ENCODE results near the gene NOM1. TPM values are rescaled to one million over a fixed set of nuclear protein-coding genes. Genes with fewer than 3 reads are reported as not detected.

NOM1 gene
- total RNA-seq, 1 experiment from 2014 or later, result 30.3 TPM

DNA sequence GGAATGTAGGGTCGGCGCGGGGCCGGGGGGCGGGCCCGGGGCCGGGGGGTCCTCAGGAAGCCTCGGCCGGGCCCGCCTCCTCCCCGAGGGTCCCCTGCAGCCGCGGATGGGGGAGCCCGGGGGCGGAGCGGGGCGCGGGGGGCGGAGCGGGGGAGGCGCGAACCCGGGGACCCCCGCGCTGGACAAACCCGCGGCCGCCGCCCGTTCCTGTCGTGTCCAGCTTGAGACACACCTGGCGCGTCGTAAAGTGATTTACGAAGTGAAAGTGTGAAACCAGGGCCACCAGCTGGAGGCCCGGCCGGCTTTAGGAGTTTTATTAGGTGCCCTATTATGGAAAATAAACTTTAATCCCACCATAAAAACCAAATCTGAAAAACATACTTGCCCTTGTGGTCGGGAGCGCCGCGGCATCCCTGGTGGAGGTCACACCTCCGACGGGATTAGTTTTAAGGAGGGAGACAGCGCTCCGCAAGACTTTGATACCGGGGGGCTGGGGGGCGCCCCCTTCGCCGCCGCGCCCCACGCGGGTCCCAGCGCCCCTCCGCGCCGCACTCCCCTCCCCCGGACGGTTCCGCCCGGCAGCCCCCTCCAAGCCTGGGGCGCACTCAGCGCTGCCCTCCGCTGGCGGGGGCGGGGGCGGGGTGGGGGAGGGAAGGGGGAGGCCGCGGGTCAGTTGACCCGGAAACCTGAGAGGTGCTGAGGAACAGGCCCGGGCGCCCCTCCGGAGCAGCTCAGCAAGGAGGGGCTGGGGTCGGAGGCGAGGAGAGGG lies 50.6 kb downstream of the NOM1 start:
- Histone ChIP-seq H3K36me3 (ENCODE audit: control insufficient read depth, insufficient read depth, low read length) (no peaks in the 10 kb centered on the region), H3K9me3 (ENCODE audit: control insufficient read depth, insufficient read depth, low read depth, low read length) (no peaks in the 10 kb centered on the region), H3K27me3 (ENCODE audit: control insufficient read depth, insufficient read depth, low read length) (no peaks in the 10 kb centered on the region), H3K4me1 (ENCODE audit: control insufficient read depth, insufficient read depth, low read length) (peaks cover 4% of the 10 kb centered on the region; the same call in 1 of the 2 replicates), H3K27ac (ENCODE audit: low read length) (no peak overlapping the region), H3K4me3 (ENCODE audit: low read depth in 2 of 2, low read length in 2 of 2) (peak overlapping the region; percentile 46 to 72)
- CTCF ChIA-PET, result no interaction called here
- TF ChIP-seq SIN3A (IDR thresholded peaks at IDR 0.05; ENCODE audit: borderline replicate concordance, insufficient read depth, low read depth, low read length) (no peak), TCF7L2 (IDR thresholded peaks at IDR 0.05; ENCODE audit: low read depth, low read length) (no peak), POLR2AphosphoS5 (IDR thresholded peaks at IDR 0.05; ENCODE audit: low read depth, low read length) (no peak)
- TF ChIP-seq, protein P1, sequence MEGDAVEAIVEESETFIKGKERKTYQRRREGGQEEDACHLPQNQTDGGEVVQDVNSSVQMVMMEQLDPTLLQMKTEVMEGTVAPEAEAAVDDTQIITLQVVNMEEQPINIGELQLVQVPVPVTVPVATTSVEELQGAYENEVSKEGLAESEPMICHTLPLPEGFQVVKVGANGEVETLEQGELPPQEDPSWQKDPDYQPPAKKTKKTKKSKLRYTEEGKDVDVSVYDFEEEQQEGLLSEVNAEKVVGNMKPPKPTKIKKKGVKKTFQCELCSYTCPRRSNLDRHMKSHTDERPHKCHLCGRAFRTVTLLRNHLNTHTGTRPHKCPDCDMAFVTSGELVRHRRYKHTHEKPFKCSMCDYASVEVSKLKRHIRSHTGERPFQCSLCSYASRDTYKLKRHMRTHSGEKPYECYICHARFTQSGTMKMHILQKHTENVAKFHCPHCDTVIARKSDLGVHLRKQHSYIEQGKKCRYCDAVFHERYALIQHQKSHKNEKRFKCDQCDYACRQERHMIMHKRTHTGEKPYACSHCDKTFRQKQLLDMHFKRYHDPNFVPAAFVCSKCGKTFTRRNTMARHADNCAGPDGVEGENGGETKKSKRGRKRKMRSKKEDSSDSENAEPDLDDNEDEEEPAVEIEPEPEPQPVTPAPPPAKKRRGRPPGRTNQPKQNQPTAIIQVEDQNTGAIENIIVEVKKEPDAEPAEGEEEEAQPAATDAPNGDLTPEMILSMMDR (IDR thresholded peaks at IDR 0.05), result no peak
- TF ChIP-seq, protein P2, sequence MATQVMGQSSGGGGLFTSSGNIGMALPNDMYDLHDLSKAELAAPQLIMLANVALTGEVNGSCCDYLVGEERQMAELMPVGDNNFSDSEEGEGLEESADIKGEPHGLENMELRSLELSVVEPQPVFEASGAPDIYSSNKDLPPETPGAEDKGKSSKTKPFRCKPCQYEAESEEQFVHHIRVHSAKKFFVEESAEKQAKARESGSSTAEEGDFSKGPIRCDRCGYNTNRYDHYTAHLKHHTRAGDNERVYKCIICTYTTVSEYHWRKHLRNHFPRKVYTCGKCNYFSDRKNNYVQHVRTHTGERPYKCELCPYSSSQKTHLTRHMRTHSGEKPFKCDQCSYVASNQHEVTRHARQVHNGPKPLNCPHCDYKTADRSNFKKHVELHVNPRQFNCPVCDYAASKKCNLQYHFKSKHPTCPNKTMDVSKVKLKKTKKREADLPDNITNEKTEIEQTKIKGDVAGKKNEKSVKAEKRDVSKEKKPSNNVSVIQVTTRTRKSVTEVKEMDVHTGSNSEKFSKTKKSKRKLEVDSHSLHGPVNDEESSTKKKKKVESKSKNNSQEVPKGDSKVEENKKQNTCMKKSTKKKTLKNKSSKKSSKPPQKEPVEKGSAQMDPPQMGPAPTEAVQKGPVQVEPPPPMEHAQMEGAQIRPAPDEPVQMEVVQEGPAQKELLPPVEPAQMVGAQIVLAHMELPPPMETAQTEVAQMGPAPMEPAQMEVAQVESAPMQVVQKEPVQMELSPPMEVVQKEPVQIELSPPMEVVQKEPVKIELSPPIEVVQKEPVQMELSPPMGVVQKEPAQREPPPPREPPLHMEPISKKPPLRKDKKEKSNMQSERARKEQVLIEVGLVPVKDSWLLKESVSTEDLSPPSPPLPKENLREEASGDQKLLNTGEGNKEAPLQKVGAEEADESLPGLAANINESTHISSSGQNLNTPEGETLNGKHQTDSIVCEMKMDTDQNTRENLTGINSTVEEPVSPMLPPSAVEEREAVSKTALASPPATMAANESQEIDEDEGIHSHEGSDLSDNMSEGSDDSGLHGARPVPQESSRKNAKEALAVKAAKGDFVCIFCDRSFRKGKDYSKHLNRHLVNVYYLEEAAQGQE (IDR thresholded peaks at IDR 0.05; ENCODE audit: insufficient read depth in 1 of 2, low read depth in 2 of 2, low read length in 1 of 2), result no peak
- peak; percentile 49 for ATAC-seq
- no TSS peak for BruUV-seq (replicated peaks)
- POLR2A ChIA-PET, result no interaction called here
- in situ Hi-C loops (cut with HindIII; ENCODE audit: low pct_unique_long_range_greater_than_20kb, low sequenced_read_pairs) (no loop called here), intact Hi-C loops (cut with micrococcal nuclease; ENCODE audit: unreplicated experiment) (no loop called here)
- DNase-seq (ENCODE audit: low read depth, low spot score), result no peak

DNA sequence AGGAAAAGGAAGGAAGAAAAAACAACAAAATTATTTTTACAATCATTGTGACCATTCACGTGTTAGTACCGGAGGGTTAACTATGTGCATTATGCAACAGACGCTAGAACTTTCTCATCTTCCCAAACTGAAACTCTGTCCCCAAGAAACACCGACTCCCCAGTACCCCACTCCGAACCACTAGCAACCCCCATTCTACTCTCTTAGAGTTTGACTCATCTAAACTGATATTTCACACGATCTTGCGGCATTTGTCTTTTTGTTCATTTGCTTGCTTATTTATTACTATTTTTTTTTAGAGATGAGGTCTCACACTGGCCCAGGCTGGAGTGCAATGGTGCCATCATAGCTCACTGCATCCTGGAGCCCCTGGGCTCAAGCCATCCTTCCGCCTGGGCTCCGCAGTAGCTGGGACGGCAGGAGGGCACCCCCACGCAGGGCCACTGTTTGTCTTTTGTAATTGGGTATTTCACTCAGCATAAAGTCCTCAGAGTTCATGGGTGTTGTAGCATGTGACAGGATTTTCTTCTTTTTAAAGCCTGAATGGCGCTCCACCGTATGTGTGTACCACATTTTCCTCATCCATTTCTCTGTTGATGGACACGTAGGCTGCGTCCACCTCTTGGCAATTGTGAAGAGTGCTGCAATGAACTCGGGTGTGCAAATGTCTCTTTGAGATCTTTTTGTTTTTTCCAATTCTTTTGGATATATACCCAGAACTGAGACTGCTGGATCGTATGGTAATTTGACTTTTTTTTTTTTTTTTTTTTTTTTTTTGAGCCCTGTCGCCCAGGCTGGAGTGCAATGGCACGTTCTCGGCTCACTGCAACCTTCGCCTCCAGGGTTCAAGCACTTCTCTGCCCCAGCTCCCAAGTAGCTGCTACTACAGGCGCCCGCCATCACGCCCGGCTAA lies 51.5 kb downstream of the NOM1 start:
- DNase-seq (ENCODE audit: low read depth, low spot score) (no peak), ATAC-seq (no peak)
- peak overlapping the region; percentile 3; the same call in 1 of the 2 replicates for H3K27ac ChIP-seq (ENCODE audit: low read length)
- no peaks in the 10 kb centered on the region for H3K36me3 ChIP-seq (ENCODE audit: control insufficient read depth, insufficient read depth, low read length)
- H3K4me1 ChIP-seq (ENCODE audit: control insufficient read depth, insufficient read depth, low read length), result peaks cover 4% of the 10 kb centered on the region; the same call in 1 of the 2 replicates
- in situ Hi-C loops (cut with HindIII; ENCODE audit: low pct_unique_long_range_greater_than_20kb, low sequenced_read_pairs), result no loop called here
- ChIA-PET CTCF (no interaction called here), POLR2A (no interaction called here)
- no peaks in the 10 kb centered on the region for H3K9me3 ChIP-seq (ENCODE audit: control insufficient read depth, insufficient read depth, low read depth, low read length)
- no peak for TF ChIP-seq TCF7L2 (IDR thresholded peaks at IDR 0.05; ENCODE audit: low read depth, low read length)
- TF ChIP-seq SIN3A (IDR thresholded peaks at IDR 0.05; ENCODE audit: borderline replicate concordance, insufficient read depth, low read depth, low read length), result no peak
- TF ChIP-seq, protein P2 (IDR thresholded peaks at IDR 0.05; ENCODE audit: insufficient read depth in 1 of 2, low read depth in 2 of 2, low read length in 1 of 2), result no peak
- no peak for TF ChIP-seq POLR2AphosphoS5 (IDR thresholded peaks at IDR 0.05; ENCODE audit: low read depth, low read length)
- TF ChIP-seq, protein P1 (IDR thresholded peaks at IDR 0.05), result no peak
- no peaks in the 10 kb centered on the region for H3K27me3 ChIP-seq (ENCODE audit: control insufficient read depth, insufficient read depth, low read length)
- BruUV-seq (replicated peaks), result no TSS peak
- peak overlapping the region; percentile 46 to 72; a peak in 3 of 4 replicates for H3K4me3 ChIP-seq (ENCODE audit: low read depth in 2 of 2, low read length in 2 of 2)
- intact Hi-C loops (cut with micrococcal nuclease; ENCODE audit: unreplicated experiment), result no loop called here

Data from Panc1 (cell line).